OCI-M1 (cell line): ENCODE results near the gene EGFLAM.

Source experiments
- DNase-seq: peaks from one replicate; lab custom pipeline; 2025; lab: John Stamatoyannopoulos, UW

The EGFLAM gene

GRCh38 chr5:38447786-38448185 is 189.4 kb downstream of the EGFLAM start:
- DNase-seq: no peak

GRCh38 chr5:38448568-38449350 is 190.4 kb downstream of the EGFLAM start:
- peak; percentile 23 for DNase-seq

GRCh38 chr5:38450627-38451026 is 192.3 kb downstream of the EGFLAM start:
- no peak for DNase-seq

GRCh38 chr5:38451074-38451725 is 192.8 kb downstream of the EGFLAM start:
- DNase-seq: no peak

- no peak for DNase-seq
Measured at GRCh38 chr5:38452201-38452600, 193.8 kb downstream of the EGFLAM start.

- DNase-seq: peak; percentile 72
Measured at GRCh38 chr5:38453506-38453905, 195.1 kb downstream of the EGFLAM start.

- no peak for DNase-seq
Measured at GRCh38 chr5:38453921-38454320, 195.6 kb downstream of the EGFLAM start.

- DNase-seq: no peak
Measured at GRCh38 chr5:38455796-38456330, 197.5 kb downstream of the EGFLAM start.

- no peak for DNase-seq
Measured at GRCh38 chr5:38456657-38457399, 198.5 kb downstream of the EGFLAM start.

GRCh38 chr5:38458174-38458573 is 199.8 kb downstream of the EGFLAM start:
- DNase-seq: no peak

- no peak for DNase-seq
Measured at GRCh38 chr5:38462976-38463633, 204.7 kb downstream of the EGFLAM start.

GRCh38 chr5:38463634-38464521 is 205.5 kb downstream of the EGFLAM start:
- DNase-seq: no peak

- DNase-seq: no peak
Measured at GRCh38 chr5:38465061-38465460, 206.7 kb downstream of the EGFLAM start.

- DNase-seq: no peak
Measured at GRCh38 chr5:38465702-38466423, 207.5 kb downstream of the EGFLAM start.

GRCh38 chr5:38466424-38467189 is 208.2 kb downstream of the EGFLAM start:
- no peak for DNase-seq

- no peak for DNase-seq
Measured at GRCh38 chr5:38467353-38468040, 209.1 kb downstream of the EGFLAM start.

- DNase-seq: no peak
Measured at GRCh38 chr5:38468202-38468673, 209.9 kb downstream of the EGFLAM start.

GRCh38 chr5:38468978-38469706 is 210.8 kb downstream of the EGFLAM start:
- DNase-seq: no peak
